OCI-LY1 (cell line): Measurements from ENCODE around the gene NEDD4L.

ENCODE experiments used
- H2AFZ ChIP-seq: fragments of 200-600 bp; sonication (generic), shearing (Covaris generic); 2 replicates; pipeline ENCODE4 v1.6.0; 2014; ENCODE audit warnings: antibody characterized with exemption, mild to moderate bottlenecking, low read length
- H3F3A ChIP-seq: fragments of 200-600 bp; sonication (generic), shearing (Covaris generic); 2 replicates; pipeline ENCODE4 v1.6.0; 2014; ENCODE audit warnings: mild to moderate bottlenecking, antibody characterized with exemption, low read length, moderate library complexity; ENCODE audit not compliant: insufficient read depth
- H3K27ac ChIP-seq: fragments of 200-600 bp; sonication (generic); 2 replicates; pipeline ENCODE4 v1.5.1; 2014; ENCODE audit warnings: low read length, mixed run types, mild to moderate bottlenecking, low read depth; ENCODE audit not compliant: poor library complexity, severe bottlenecking
- H3K27me3 ChIP-seq: fragments of 200-600 bp; sonication (generic); 2 replicates; pipeline ENCODE4 v1.6.0; 2014; ENCODE audit warnings: antibody characterized with exemption, mild to moderate bottlenecking, low read length, moderate library complexity; ENCODE audit not compliant: insufficient read depth
- H3K36me3 ChIP-seq: fragments of 200-600 bp; sonication (generic); 2 replicates; pipeline ENCODE4 v1.6.1; 2014; ENCODE audit warnings: mild to moderate bottlenecking, antibody characterized with exemption, low read length, moderate library complexity, mixed read lengths; ENCODE audit not compliant: insufficient read depth
- H3K4me1 ChIP-seq: fragments of 200-600 bp; sonication (generic); 2 replicates; pipeline ENCODE4 v1.5.1; 2014; ENCODE audit warnings: mild to moderate bottlenecking, low read length, moderate library complexity; ENCODE audit not compliant: insufficient read depth, severe bottlenecking
- H3K4me2 ChIP-seq: fragments of 200-600 bp; sonication (generic), shearing (Covaris generic); 2 replicates; pipeline ENCODE4 v1.6.1; 2014; ENCODE audit warnings: low read length
- H3K4me3 ChIP-seq: fragments of 200-600 bp; sonication (generic); 2 replicates; pipeline ENCODE4 v1.5.1; 2014; ENCODE audit warnings: low read length, low read depth, mild to moderate bottlenecking, mixed read lengths; ENCODE audit not compliant: poor library complexity, severe bottlenecking
- H3K79me2 ChIP-seq: fragments of 200-600 bp; shearing (Covaris generic); 2 replicates; pipeline ENCODE4 v1.6.1; 2016; ENCODE audit warnings: mixed run types, low read length, mixed read lengths; ENCODE audit not compliant: insufficient read depth
- H3K9ac ChIP-seq: fragments of 200-600 bp; sonication (generic), shearing (Covaris generic); 2 replicates; pipeline ENCODE4 v1.6.1; 2014; ENCODE audit warnings: mild to moderate bottlenecking, low read length, mixed read lengths
- H3K9me2 ChIP-seq: fragments of 200-600 bp; sonication (generic), shearing (Covaris generic); 2 replicates; pipeline ENCODE4 v1.6.1; 2014; ENCODE audit warnings: low read depth, mild to moderate bottlenecking, low read length, mixed read lengths
- H3K9me3 ChIP-seq: fragments of 200-600 bp; shearing (Covaris generic); 2 replicates; pipeline ENCODE4 v1.6.1; 2014; ENCODE audit warnings: low read length, mixed read lengths
- H4K20me1 ChIP-seq: fragments of 200-600 bp; sonication (generic), shearing (Covaris generic); 2 replicates; pipeline ENCODE4 v1.6.0; 2016; ENCODE audit warnings: mild to moderate bottlenecking, low read length; ENCODE audit not compliant: insufficient read depth
- EZH2 ChIP-seq: fragments of 200-600 bp; sonication (generic), shearing (Covaris generic); IDR thresholded peaks from 2 replicates; pipeline ENCODE4 v1.8.0; 2017; ENCODE audit warnings: borderline replicate concordance, mixed run types, mild to moderate bottlenecking, antibody characterized with exemption, low read length, moderate library complexity, mixed read lengths
- TF ChIP-seq, protein P1 (sequence below): fragments of 200-600 bp; sonication (generic), shearing (Covaris generic); IDR thresholded peaks from 2 replicates; pipeline ENCODE4 v1.5.1; 2017; ENCODE audit warnings: mild to moderate bottlenecking, antibody characterized with exemption, low read length, moderate library complexity, mixed read lengths

The NEDD4L gene

DNA sequence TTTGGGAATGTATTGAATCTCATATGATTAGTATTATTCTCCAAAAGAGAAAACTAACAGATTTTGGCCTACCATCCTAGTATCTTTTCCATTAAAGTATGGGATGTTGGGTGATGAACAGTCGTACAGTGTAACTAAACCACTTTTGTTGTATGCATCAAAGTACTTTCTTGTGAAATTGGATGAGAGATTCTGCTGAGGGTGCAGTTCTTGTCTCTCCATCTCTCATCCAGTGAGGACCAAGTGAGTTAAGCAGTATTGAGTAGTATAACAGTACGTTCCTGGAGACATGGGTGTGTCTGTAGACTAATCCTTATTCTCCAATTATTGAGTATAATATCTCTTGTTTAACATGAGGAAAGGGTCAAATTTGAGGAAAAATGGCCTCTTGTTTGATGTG, 209.3 kb downstream of the NEDD4L start:
- Histone ChIP-seq H4K20me1 (no peaks in the 10 kb centered on the region), H3K9me2 (no peaks in the 10 kb centered on the region), H3K36me3 (no peaks in the 10 kb centered on the region), H3F3A (no peaks in the 10 kb centered on the region), H3K9ac (no peak overlapping the region), H3K4me1 (no peaks in the 10 kb centered on the region), H3K79me2 (no peaks in the 10 kb centered on the region), H2AFZ (no peak overlapping the region), H3K27ac (no peak overlapping the region), H3K4me2 (no peak overlapping the region), H3K4me3 (no peak overlapping the region), H3K9me3 (no peaks in the 10 kb centered on the region), H3K27me3 (no peaks in the 10 kb centered on the region)
- TF ChIP-seq EZH2 = no peak
- TF ChIP-seq, protein P1, sequence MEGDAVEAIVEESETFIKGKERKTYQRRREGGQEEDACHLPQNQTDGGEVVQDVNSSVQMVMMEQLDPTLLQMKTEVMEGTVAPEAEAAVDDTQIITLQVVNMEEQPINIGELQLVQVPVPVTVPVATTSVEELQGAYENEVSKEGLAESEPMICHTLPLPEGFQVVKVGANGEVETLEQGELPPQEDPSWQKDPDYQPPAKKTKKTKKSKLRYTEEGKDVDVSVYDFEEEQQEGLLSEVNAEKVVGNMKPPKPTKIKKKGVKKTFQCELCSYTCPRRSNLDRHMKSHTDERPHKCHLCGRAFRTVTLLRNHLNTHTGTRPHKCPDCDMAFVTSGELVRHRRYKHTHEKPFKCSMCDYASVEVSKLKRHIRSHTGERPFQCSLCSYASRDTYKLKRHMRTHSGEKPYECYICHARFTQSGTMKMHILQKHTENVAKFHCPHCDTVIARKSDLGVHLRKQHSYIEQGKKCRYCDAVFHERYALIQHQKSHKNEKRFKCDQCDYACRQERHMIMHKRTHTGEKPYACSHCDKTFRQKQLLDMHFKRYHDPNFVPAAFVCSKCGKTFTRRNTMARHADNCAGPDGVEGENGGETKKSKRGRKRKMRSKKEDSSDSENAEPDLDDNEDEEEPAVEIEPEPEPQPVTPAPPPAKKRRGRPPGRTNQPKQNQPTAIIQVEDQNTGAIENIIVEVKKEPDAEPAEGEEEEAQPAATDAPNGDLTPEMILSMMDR = no peak

DNA sequence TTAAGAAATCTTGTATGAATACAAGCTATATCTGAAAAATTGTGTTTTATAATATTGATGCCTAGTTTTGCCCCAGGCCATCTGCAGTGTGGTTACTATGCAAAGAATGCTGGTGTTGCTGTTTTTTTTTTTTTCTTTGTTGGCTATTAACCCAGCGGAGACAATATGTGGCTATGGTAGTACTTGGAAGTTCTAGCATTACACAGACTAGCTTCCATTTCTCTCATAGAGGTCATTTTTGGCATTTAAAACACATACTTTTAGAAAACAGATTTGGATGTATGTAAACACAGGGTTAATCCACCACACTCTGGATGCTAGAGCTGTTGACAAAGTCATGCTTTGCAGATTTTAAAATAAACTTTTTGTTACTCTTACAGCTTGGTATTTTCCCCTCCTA, 209.8 kb downstream of the NEDD4L start:
- no peaks in the 10 kb centered on the region for H3K79me2 ChIP-seq
- H2AFZ ChIP-seq = no peak overlapping the region
- H3K4me3 ChIP-seq = no peak overlapping the region
- no peak overlapping the region for H3K4me2 ChIP-seq
- H3K36me3 ChIP-seq = no peaks in the 10 kb centered on the region
- H3K9ac ChIP-seq = no peak overlapping the region
- TF ChIP-seq EZH2 = no peak
- TF ChIP-seq, protein P1 = no peak
- no peaks in the 10 kb centered on the region for H4K20me1 ChIP-seq
- H3K27ac ChIP-seq = no peak overlapping the region
- H3K9me2 ChIP-seq = no peaks in the 10 kb centered on the region
- H3F3A ChIP-seq = no peaks in the 10 kb centered on the region
- H3K4me1 ChIP-seq = no peaks in the 10 kb centered on the region
- no peaks in the 10 kb centered on the region for H3K27me3 ChIP-seq
- no peaks in the 10 kb centered on the region for H3K9me3 ChIP-seq

GRCh38 chr18:58254873-58255511, 211.0 kb downstream of the NEDD4L start:
- no peaks in the 10 kb centered on the region for H3K9me3 ChIP-seq
- H4K20me1 ChIP-seq = no peaks in the 10 kb centered on the region
- no peak overlapping the region for H3K4me3 ChIP-seq
- H3K9me2 ChIP-seq = no peaks in the 10 kb centered on the region
- H3F3A ChIP-seq = no peaks in the 10 kb centered on the region
- H3K9ac ChIP-seq = no peak overlapping the region
- no peaks in the 10 kb centered on the region for H3K4me1 ChIP-seq
- no peak overlapping the region for H3K27ac ChIP-seq
- H2AFZ ChIP-seq = no peak overlapping the region
- no peak overlapping the region for H3K4me2 ChIP-seq
- H3K27me3 ChIP-seq = no peaks in the 10 kb centered on the region
- no peaks in the 10 kb centered on the region for H3K36me3 ChIP-seq
- no peaks in the 10 kb centered on the region for H3K79me2 ChIP-seq
- TF ChIP-seq, protein P1 = no peak
- TF ChIP-seq EZH2 = no peak
